HG02642 (cell line): ENCODE data around the gene NUDT16L1.

ENCODE experiments used
- ATAC-seq: cut with Tn5 transposase; IDR thresholded peaks from one replicate; pipeline ENCODE4 v1.9.1; 2021; ENCODE audit warnings: mild to moderate bottlenecking; ENCODE audit not compliant: unreplicated experiment, poor library complexity

Gene NUDT16L1

GRCh38 chr16:4745274-4745569 is 51.9 kb downstream of the NUDT16L1 start:
- no peak for ATAC-seq
